GM18519 (cell line): Measurements from ENCODE around the gene NBR1.
A peak's percentile ranks its signal among the peaks of the same experiment; 100 is the strongest.
"Not testable (repeated sequence)": the region's sequence is repeated elsewhere in the genome, so short reads cannot be mapped to it uniquely, and the experiment has no call there.

Experiments used
- ATAC-seq: cut with Tn5 transposase; IDR thresholded peaks from one replicate; pipeline ENCODE4 v1.9.1; 2021; ENCODE audit warnings: mild to moderate bottlenecking, moderate library complexity; ENCODE audit not compliant: unreplicated experiment, low FRiP score

The NBR1 gene

DNA sequence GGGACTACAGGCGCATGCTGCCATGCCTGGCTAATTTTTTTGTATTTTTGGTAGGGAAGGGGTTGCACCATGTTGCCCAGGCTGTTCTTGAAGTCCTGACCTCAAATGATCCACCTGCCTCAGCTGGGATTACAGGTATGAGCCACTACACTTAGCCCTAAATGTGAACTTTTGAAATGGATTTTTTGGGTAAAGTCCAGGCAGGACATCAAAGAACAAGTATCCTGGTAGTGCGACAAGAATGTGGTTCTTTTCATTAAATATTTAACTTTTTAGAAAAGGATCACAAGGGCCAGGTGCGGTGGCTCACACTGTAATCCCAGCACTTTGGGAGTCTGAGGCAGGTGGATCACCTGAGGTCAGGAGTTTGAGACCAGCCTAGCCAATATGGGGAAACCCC is 15.3 kb upstream of the NBR1 start:
- no peak for ATAC-seq

DNA sequence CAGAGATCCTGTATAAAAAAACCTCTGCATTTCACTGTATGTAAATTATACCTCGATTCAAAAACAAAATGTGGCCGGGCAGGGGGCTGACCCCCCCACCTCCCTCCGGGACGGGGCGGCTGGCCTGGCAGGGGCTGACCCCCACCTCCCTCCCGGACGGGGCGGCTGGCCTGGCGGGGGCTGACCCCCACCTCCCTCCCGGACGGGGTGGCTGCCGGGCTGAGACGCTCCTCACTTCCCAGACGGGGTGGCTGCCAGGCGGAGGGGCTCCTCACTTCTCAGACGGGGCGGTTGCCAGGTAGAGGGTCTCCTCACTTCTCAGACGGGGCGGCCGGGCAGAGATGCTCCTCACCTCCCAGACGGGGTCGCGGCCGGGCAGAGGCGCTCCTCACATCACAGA is 11.8 kb upstream of the NBR1 start:
- ATAC-seq = not testable (repeated sequence)

DNA sequence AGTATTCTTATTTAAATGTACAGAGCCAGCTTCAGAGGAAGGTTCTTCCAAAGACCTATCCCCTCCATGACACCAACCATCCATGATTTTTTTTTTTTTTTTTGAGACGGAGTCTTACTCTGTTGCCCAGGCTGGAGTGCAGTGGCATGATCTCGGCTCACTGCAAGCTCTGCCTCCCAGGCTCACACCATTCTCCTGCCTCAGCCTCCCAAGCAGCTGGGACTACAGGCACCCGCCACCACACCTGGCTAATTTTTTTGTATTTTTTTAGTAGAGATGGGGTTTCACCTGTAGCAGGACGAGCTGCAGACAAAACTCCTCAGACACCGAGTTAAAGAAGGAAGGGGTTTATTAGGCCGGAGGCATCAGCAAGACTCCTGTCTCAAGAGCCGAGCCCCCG is 11.1 kb upstream of the NBR1 start:
- not testable (repeated sequence) for ATAC-seq

DNA sequence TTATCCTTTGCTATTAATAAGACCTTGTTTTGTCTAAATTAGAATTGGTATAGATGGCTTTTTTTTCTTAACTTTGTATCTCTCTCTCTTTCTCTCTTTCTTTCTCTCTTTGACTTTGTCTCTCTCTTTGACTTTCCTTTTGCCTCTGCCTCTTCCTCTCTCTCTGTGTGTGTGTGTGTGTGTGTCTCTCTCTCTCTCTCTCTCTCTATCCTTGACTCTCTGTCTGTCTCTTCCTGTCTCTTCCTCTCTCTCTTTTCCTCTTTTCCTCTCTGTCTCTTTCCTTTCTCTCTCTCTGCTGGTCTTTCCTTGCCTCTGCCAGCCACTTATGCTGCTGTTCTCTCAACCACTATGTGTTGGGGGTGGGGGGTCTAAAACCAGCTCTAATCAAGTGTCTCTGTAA is 5.0 kb upstream of the NBR1 start:
- not testable (repeated sequence) for ATAC-seq

DNA sequence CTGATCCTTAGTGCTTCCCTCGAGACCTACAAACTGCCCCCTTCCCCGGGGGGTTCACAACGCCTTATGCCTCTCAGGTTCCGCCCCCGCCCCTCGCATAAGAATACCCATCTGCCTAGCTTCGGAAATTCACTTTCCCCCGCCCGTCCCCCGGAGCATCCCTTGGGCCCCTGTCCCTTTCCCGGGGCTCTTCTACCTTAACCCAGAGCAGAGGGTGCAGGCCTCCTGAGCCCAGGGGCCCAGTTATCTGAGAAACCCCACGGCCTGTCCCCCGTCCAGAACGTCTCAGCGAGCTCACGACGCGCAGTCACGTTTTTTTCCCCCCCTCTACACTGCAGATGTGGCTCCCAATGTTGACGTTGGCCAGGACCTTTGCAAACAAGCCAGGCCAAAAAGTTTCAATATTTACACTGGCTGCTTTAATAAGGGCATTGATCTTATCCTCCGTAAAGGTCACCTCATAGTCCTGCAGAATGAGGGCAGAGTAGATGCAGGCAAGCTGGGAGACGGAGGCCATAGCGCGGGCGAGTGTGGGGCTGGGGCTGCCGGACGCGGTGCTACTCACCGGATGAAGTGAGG is 1.4 kb upstream of the NBR1 start:
- peak; percentile 13 for ATAC-seq

DNA sequence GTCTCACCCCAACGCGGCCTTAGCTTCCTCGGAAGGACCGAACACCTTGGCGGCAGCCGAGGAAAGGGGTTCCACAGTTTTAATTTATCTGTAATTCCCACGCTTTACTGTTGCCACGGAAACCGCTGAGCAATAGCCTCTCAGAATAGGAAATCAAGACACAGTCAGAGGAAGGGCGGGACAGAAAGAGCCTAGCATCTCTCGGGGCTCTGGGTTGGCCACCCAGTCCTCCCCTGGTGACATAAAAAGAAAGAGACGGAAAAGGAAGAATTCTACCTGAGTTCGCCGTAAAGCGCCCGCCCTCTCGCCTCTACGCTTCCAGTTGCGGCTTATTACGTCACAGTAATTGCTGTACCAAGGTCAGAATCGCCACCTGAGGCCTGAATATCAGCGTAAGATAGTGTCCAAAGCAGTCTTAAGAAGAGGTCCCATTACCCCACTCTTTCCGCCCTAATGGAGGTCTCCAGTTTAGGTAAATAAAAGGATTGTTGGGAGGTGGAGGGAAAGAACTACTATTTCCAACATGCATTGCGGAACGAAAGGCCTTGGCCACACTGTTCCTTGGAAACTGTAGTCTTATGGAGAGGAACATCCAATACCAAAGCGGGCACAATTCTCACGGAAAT is 761 bp upstream of the NBR1 start:
- ATAC-seq = peak; percentile 43

DNA sequence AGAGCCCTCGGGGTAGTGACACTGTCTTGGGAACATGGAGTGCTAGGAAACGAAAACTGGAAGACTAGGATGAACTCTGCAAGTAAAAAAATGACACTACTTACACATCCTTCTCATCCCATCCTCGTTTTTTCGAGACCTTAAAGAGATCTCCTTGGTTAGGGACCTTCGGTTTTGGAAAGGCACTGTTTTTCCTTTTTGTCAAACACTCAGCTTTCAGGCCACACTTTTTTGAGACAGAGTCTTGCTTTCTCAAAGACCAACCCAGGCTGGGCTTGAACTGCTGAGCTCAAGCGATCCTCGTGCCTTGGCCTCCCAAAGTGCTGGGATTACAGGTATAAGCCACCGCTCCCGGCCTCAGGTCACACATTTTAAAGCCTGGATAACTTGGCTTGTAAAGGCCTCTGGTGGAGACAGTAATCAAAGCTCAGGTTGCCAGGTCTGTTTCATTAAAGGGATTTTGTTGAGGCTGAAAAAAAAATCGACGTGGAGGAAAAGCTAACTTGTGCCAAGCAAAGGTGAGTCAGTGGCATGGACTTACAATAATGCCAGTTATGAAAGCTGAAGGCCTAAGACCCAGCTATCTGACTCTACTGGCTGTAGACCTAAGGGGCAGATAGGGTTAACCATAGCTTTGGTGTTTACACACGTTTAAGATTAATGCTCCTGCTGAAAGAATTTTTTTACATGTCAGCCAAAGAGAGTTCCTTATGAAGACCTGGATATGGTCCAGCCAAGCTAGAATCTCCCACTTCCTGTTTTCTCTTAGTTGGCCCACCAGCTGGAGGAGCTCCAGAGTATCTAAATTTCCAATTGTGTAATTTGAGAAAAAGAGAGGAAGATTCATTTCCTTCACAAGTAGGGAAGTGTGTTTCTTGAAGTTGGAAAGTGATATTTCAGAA is 823 bp downstream of the NBR1 start:
- no peak for ATAC-seq

DNA sequence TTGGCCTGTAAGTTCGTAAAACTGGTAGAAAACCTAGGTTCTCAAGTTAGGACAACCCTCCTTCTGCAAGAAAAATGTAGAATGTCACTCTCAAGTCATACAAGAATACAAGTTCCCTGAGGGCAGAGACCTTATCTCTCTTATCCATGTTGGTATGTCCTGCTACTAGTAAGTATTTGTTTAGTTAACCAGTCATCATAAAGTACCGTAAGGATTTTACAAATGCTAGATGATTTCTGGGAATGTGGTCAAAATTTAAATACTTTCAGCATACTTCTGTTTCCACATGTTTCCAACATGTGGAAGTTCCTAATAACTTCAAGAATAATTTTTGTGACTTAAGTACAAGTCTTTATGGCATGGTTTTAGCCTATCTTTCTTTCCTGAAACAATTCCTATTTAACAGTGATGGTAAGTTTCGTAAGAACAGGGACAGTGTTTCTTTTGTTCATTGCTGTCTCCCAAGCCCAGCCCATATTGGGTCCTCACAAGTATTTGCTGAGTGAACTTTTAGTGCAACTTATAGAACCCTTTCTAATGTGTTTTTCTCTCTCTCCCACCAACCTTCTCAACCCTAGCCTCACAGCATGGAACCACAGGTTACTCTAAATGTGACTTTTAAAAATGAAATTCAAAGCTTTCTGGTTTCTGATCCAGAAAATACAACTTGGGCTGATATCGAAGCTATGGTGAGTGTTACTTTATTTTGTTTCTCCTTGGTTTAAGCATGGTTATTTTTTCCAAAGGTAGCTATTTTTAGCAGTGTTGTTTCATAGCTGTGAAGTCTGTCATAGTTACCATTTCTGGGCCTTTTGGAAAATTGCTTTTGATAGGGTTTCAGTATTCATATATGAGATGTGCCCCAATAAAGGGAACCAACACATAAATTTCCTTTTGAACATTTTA is 4.5 kb downstream of the NBR1 start:
- no peak for ATAC-seq

DNA sequence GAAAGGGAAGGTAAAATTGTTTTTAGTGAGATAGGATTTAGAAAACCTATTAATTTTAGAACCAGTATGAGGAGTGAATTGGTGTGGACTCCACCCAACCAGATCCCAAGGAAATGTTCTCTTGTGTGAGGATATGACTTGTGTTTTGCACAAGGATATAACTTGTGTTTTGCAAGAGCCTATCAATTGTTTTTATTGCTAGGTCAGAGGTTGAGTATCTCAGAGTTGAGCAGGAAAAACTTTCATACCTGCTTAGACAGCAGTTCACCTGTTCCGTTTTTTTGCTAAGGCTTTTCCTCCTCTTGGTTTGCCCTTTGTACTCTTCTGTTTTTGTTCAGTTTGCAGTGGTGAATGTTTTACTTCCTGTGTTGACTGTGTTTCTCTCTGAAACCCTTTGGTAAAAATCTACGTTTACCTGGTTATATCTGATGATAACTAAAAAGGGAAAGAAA is 5.1 kb downstream of the NBR1 start:
- no peak for ATAC-seq

DNA sequence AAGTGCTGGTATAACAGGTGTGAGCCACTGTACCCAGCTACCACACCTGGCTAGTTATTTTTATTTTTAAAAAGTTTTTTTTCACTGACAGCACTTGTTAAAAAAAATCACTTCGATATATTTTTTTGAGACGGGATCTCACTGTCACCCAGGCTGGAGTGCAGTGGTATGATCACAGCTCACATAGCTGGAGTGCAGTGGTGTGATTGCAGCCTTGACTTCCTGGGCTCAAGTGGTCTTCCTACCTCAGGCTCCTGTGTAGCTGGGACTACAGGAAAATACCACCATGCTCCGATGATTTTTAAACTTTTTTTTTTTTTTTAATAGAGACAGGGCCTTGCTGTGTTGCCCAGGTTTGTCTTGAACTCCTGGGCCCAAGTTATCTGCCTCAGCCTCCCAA is 12.9 kb downstream of the NBR1 start:
- no peak for ATAC-seq

DNA sequence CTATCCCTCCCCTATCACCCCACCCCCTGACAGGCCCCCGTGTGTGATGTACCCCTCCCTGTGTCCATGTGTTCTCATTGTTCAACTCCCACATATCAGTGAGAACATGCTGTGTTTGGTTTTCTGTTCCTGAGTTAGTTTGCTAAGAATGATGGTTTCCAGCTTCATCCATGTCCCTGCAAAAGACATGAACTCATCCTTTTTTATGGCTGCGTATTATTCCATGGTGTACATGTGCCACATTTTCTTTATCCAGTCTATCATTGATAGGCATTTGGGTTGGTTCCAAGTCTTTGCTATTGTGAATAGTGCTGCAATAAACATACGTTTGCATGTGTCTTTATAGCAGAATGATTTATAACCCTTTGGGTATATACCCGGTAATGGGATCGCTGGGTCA is 15.6 kb downstream of the NBR1 start:
- not testable (repeated sequence) for ATAC-seq

DNA sequence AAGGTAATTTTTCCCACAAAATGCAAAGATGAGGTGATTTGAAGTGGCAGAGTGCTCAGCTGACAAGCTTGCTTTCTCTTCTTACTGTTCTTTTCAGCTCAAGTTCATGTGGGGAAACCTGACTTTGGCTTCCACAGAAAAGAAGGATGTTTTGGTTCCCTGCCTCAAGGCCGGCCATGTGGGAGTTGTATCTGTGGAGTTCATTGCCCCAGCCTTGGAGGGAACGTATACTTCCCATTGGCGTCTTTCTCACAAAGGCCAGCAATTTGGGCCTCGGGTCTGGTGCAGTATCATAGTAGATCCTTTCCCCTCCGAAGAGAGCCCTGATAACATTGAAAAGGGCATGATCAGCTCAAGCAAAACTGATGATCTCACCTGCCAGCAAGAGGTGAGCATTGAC is 22.2 kb downstream of the NBR1 start:
- ATAC-seq = no peak

DNA sequence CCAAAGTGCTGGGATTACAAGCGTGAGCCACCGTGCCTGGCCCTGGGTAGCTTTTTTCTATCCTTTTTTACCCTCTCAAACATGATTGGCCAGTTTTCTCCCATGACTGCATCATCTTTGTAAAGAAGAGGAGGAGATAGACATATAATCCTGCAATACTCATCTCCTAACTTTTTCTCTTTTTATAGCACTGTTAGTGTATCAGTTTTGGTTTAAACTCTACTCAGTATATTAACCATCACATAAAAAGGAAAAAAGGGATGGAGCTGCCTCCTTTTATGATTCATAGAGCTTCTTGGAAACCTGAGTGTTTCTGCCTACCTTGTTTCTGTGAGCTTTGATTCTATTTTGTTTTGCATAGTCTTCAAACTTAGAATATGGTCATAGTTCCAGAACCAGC is 28.6 kb downstream of the NBR1 start:
- ATAC-seq = no peak

DNA sequence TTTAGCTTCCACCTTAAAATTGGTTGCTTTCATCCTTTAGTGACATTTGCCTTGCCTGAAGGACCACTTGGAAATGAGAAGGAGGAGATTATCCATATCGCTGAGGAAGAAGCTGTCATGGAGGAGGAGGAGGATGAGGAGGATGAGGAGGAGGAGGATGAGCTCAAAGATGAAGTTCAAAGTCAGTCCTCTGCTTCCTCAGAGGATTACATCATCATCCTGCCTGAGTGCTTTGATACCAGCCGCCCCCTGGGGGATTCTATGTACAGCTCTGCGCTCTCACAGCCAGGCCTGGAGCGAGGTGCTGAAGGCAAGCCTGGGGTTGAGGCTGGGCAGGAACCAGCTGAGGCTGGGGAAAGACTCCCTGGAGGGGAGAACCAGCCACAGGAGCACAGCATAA is 29.1 kb downstream of the NBR1 start:
- ATAC-seq = no peak

DNA sequence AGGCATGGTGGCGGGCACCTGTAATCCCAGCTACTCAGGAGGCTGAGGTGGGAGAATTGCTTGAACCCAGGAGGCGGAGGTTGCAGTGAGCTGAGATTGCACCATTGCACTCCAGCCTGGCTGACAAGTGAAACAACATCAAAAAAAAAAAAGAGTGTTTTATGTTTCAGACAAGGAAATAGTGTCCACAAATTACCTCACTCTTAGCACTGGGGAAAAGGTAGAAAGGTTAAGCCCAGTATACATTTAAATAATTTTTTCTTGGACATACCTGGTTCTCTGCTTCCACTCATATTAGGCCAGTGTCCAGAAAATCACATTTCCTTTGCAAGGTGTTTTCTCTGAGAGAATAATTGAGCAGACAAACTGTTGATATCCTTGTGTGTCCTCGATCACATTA is 32.0 kb downstream of the NBR1 start:
- ATAC-seq = not testable (repeated sequence)

DNA sequence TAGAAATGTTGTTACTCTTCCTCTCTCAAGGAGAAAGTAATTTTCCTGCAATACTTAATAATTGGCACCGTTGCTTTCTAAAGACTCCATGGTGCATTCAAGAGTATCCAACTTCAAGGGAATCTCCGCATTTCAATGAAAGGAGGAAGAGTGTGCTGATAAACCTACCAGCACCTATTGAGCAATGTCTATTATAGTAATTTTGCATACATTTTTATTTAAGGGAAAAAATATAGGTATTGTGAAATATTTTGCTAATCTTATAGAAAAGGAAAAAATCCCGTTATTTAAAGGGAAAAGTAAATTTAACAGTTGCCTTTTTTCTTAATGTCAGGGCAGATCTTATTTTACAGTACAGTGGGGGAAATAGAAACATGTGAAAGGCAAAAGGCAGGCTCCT is 39.6 kb downstream of the NBR1 start:
- no peak for ATAC-seq

DNA sequence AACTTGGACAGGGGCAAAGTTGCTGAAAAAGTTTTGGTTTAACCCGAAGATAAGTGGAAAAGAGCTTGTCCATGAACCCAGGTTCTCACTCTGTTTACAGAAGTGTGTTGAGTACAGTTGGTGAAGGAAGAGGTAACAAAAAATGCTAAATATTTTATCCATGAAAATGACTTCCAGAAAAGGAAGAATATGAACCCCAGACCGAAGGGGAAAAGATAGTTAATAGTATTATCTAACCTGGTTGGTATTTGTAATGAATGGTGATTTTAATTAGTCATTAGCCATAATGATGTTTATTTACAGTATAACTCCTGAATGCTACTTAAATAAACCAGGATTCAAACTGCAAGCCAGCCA is 40.1 kb downstream of the NBR1 start:
- no peak for ATAC-seq

DNA sequence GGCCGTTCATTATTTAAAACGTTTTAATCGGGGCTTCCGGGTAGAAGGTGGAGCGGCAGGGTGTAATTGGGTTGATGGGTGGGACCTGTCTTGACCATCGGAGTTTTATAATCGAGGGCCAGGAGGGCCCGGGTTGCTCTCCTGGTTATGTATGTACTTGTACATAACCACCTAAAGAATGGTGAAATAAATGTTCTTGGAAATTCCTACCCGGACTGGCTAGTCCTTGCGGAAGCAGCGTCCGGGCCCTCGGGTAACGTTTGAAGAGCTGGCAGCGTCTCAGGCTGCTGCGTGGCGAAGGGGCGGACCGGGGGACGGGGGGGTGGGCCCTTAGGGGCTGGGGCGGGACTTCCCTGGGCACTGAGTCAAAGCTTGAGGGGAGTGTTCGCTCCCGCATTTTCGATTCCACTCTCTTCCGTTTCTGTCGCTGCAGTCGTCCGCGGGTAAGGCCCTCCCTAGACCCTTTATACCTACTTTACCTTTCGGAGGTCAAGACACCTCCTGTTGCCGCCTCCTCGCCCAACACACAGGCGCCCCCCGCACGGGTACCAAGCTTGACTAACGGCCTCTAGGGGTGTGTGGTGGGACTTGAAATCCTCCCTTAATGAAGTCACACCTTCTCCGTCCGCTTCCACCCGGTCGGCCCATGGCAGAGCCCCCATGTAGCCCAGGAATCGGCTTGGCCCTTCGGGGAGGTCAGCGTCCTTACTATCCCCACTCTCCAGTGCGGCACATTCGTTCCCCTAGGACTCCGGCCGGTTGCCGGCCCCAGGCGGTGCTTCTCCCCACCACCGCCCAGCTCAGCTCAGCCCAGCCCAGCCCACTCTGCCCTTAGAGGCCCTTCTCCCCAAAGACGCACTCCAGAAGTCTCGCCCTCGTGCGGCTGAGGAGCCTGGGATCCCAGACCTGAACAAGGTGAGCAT is 40.7 kb downstream of the NBR1 start, which contains the start of gene TMEM106A:
TSS of gene TMEM106A (plus strand) at position 396 of the 923 bp plus-strand sequence. CDS start 1,167 bp downstream, outside the sequence.
- no peak for ATAC-seq

DNA sequence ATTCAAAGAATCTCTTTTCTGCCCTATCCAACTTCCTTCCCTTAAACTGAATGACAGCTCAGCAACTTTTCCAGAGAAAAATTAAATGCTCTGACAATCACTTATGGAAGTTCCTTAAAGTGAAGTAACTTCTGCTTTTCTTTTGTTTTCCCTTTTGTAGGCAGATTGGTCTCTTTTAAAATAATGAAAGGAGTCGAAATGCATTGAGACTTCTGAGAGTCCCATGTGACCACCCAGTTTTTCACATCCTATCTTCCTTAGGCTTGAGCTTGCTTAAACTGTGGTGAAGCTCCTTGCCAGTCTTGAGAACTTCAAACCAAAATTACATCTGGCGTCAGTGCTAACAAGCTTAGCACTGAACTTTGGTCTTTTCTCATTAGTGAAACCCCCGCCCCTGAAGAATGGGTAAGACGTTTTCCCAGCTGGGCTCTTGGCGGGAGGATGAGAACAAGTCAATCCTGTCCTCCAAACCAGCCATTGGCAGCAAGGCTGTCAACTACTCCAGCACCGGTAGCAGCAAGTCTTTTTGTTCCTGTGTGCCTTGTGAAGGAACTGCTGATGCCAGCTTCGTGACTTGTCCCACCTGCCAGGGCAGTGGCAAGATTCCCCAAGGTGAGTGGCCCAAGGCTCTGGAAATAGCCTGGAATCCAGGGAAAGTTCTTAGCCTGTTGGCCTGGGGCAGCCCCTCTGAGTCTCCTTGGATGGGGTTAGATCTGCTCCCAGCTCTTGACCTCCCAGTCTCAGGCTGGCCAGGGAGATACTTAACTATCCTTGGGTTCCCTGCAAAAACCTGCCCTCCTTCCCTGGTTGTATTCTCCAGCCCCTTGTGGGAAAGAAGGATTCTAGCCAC is 41.9 kb downstream of the NBR1 start:
- ATAC-seq = no peak
